Liver (tissue), 3 donors: ENCODE data around the gene CCR4.

ENCODE experiments used
- CTCF ChIP-seq: fragments of 150-350 bp; IDR thresholded peaks from 2 replicates; pipeline ENCODE4 v1.5.1; 2017; ENCODE audit warnings: improper control_type of control experiment, low read depth, low read length; ENCODE audit not compliant: missing input control
- FOXA1 ChIP-seq: IDR thresholded peaks from 2 replicates; pipeline ENCODE4 v1.6.1; 2016; ENCODE audit warnings: antibody characterized with exemption
- HNF4G ChIP-seq: IDR thresholded peaks from 2 replicates; pipeline ENCODE4 v1.6.1; 2016; ENCODE audit warnings: antibody characterized with exemption
- JUND ChIP-seq, 2 donors: IDR thresholded peaks; 2 replicates each; pipeline ENCODE4 v1.6.1; 2016; ENCODE audit warnings: antibody characterized with exemption in 2 of 2
- RAD21 ChIP-seq, 2 donors: IDR thresholded peaks; 2 replicates each; pipeline ENCODE4 v1.6.1; 2016; ENCODE audit warnings: antibody characterized with exemption in 2 of 2, mild to moderate bottlenecking in 2 of 2
- REST ChIP-seq: IDR thresholded peaks from 2 replicates; pipeline ENCODE4 v1.6.1; 2016; ENCODE audit warnings: antibody characterized with exemption, mild to moderate bottlenecking
- RXRA ChIP-seq, 2 donors: IDR thresholded peaks; 2 replicates each; pipeline ENCODE4 v1.6.1; 2017 to 2018; ENCODE audit warnings: antibody characterized with exemption in 2 of 2, mild to moderate bottlenecking in 1 of 2
- SP1 ChIP-seq: IDR thresholded peaks from 2 replicates; pipeline ENCODE4 v1.6.1; 2018; ENCODE audit warnings: antibody characterized with exemption, mild to moderate bottlenecking
- TAF1 ChIP-seq: conservative IDR thresholded peaks from 2 replicates; pipeline ENCODE4 v1.6.1; 2016; ENCODE audit warnings: antibody characterized with exemption, mild to moderate bottlenecking
- YY1 ChIP-seq: IDR thresholded peaks from 2 replicates; pipeline ENCODE4 v1.6.1; 2016; ENCODE audit warnings: antibody characterized with exemption, mild to moderate bottlenecking
- ZBTB33 ChIP-seq: IDR thresholded peaks from 2 replicates; pipeline ENCODE4 v1.6.1; 2016; ENCODE audit warnings: antibody characterized with exemption
- TF ChIP-seq, protein P1 (sequence below): IDR thresholded peaks from 2 replicates; pipeline ENCODE4 v1.6.1; 2016; ENCODE audit warnings: antibody characterized with exemption
- TF ChIP-seq, protein P2 (sequence below): IDR thresholded peaks from 2 replicates; pipeline ENCODE4 v1.6.1; 2016; ENCODE audit warnings: antibody characterized with exemption
- donor health status: healthy.
- donor health status: healthy.

- no peak for TF ChIP-seq REST
- TF ChIP-seq CTCF: no peak
- no peak for TF ChIP-seq ZBTB33
- TF ChIP-seq, protein P1, sequence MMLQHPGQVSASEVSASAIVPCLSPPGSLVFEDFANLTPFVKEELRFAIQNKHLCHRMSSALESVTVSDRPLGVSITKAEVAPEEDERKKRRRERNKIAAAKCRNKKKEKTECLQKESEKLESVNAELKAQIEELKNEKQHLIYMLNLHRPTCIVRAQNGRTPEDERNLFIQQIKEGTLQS: no peak
- no peak for TF ChIP-seq SP1
- TF ChIP-seq TAF1: no peak
- TF ChIP-seq YY1: no peak
- TF ChIP-seq, protein P2, sequence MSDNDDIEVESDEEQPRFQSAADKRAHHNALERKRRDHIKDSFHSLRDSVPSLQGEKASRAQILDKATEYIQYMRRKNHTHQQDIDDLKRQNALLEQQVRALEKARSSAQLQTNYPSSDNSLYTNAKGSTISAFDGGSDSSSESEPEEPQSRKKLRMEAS: no peak
- no peak for TF ChIP-seq HNF4G
- TF ChIP-seq JUND (IDR thresholded peaks at IDR 0.05): no peak
- no peak for TF ChIP-seq RAD21 (IDR thresholded peaks at IDR 0.05)
- TF ChIP-seq RXRA (IDR thresholded peaks at IDR 0.05): no peak
- TF ChIP-seq FOXA1: no peak
Observed at GRCh38 chr3:32994045-32994444, 42.6 kb downstream of the CCR4 start.
